Endometrial microvascular endothelial cells (primary cell): ENCODE measurements around the gene NAT8L. TPM values are rescaled to one million over a fixed set of nuclear protein-coding genes. Genes with fewer than 3 reads are reported as not detected.

Source experiments
- in situ Hi-C: cut with HindIII; loops from 2 replicates; pipeline ENCODE4 v1.10.0; 2017; ENCODE audit warnings: low sequenced_read_pairs, low pct_unique_long_range_greater_than_20kb; ENCODE audit errors: inconsistent ontology term
- total RNA-seq: library from RNA; depleted of rRNA; stranded (reverse); fragments of >200 nt; gene quantifications from one replicate; pipeline ENCODE4 v1.2.3, GENCODE V29; 2015; ENCODE audit errors: inconsistent ontology term

NAT8L gene
- total RNA-seq, 1 donor from 2014 or later = not detected

GRCh38 chr4:2104556-2105345 is 45.6 kb downstream of the NAT8L start:
- in situ Hi-C loops = no loop called here

GRCh38 chr4:2105559-2105958 is 46.4 kb downstream of the NAT8L start:
- in situ Hi-C loops = no loop called here

DNA sequence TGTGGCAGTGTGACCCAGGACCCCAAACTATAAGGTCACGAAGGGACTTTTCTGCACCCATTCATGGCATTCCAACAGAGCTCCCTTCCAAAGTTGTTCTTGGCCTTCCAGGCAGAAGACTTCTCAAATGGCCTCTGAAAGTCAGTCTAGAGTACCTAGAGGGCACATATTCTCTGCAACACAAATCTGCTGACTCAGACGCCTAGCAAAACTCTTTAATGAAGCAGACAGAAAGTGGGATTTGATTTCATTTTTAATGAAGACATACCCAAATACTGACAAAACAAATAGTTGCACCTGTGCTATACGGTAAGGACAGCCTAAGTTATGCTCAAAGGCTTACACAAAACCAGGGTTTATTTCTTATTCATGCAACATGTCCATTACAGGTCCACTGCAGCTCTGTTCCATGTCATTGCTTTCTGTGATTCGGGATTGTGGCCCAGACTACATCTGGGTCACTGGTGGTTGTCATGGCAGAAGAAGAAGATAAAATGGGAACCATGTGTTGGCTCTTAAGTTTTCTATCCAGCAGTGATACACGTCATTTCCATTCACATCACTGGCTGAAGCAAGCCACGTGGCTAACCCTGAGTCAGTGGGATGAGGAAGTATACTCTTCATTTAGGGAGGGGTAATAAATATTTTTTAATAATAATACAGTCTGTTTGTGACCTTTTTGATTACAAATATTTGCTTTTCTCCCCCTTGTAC is 57.7 kb downstream of the NAT8L start:
- in situ Hi-C loops = no loop called here

Other genes with a start within 250 kb of the NAT8L start
- gene LETM1, start 203.2 kb upstream of the NAT8L start, total RNA-seq = 53.4 TPM
- 68.2 TPM for gene NSD2, start 187.9 kb upstream of the NAT8L start, total RNA-seq
- 27.2 TPM for gene NELFA, start 50.4 kb upstream of the NAT8L start, total RNA-seq
- 19.2 TPM for gene HAUS3, start 182.8 kb downstream of the NAT8L start, total RNA-seq
- 2.3 TPM for gene POLN, start 182.8 kb downstream of the NAT8L start, total RNA-seq
- gene MXD4, start 202.8 kb downstream of the NAT8L start, total RNA-seq = 77.6 TPM